NAMALWA (cell line): Measurements from ENCODE around the gene CDK8.

Experiments
- DNase-seq: peaks from one replicate; pipeline ENCODE4 v3.0.0-alpha.2; 2015; ENCODE audit warnings: low spot score

CDK8 gene

GRCh38 chr13:26445092-26445491 is 191.2 kb downstream of the CDK8 start:
- DNase-seq: peak; percentile 2

DNA sequence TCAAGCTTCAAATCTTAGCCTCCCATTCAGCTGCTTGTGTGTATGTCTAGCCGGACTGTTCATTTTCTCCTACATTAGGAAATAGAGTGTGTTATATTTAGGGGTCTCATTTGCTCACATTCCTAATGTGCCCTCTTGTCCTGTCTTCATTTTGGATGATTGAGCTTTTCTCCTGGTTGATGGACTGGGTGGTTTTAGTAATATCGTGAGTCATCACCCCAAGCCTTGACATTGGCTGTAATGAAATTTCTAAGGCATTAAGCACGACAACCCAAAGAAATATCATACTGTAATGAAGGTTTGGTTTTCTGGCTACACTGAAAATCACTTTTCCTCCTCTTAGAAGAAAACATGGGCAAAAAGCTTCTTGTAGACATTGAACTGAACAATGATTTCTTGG is 192.8 kb downstream of the CDK8 start:
- DNase-seq: no peak

GRCh38 chr13:26448032-26448431 is 194.1 kb downstream of the CDK8 start:
- DNase-seq: no peak

DNA sequence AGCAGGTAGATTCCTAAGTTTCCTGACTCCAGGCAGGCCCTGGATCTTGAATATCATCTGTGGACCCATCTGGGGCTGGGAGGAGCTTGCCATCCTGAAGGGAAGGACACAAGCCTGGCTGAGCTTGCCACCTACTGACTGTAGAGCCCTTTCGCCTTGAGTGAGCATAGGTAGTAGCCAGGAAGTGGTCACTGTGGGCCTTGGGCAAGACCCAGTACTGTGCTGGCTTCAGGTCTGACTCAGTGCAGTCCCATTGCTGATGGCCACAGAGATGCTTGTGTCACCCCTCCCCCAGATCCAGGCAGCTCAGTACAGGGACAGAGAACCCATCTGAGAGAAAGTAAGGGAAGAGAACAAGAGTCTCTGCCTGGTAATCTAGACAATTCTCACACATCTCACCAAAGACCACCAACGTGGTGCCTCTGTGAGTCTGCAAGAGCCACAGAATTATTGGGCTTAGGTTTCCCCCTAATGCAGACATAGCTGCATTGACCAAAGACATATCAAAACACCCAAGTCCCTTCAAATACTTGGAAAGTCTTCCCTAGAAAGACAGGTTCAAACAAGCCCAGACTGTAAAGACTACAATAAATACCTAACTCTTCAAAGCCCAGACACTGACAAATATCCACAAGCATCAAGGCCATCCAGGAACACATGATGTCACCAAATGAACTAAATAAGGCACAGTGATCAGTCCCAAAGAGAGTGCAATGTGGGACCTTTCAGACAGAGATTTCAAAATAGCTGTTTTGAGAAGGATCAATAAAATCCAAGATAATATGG is 195.3 kb downstream of the CDK8 start:
- DNase-seq: no peak
